K562 (cell line): Measurements from ENCODE around the gene ATF4. TPM values are rescaled to one million over a fixed set of nuclear protein-coding genes. Genes with fewer than 3 reads are reported as not detected.

Source experiments
- ATAC-seq: fragments of 200-7000 bp; cut with Tn5 transposase; 3 replicates; pipeline ENCODE4 v1.9.1; 2020; ENCODE audit warnings: moderate library complexity
- BruUV-seq: library from RNA; stranded (reverse); fragments of 400-500 nt; replicated peaks from 2 replicates; lab custom pipeline; 2021; lab: Mats Ljungman, UMichigan
- CTCF ChIA-PET: fragments of 300-600 bp; formaldehyde crosslinking; extraction: SDS; loops from one replicate; lab custom pipeline; 2021; ENCODE audit warnings: low intra/inter-chr PET ratio; lab: Yijun Ruan, JAX
- POLR2A ChIA-PET: fragments of 300-600, 350-650 bp; sonication (Branson Sonifier 250); formaldehyde crosslinking; extraction: SDS; loops from one replicate; lab custom pipeline; 2021; ENCODE audit warnings: antibody characterized with exemption, inconsistent platforms; lab: Yijun Ruan, JAX
- DNase-seq, 4 experiments: peaks; one replicate each; pipeline versions ENCODE4 v3.0.0 to v3.0.0-alpha.2; 2011 to 2018; ENCODE audit warnings: low spot score in 3 of 4, mixed read lengths in 3 of 4; ENCODE audit errors: extremely low read depth in 1 of 4
- FAIRE-seq: peaks from 2 replicates; lab custom pipeline; 2011; peaks lifted over from hg19 to GRCh38; lab: Jason Lieb, UNC
- H2AFZ ChIP-seq: 2 replicates; pipeline ENCODE4 v1.6.0; 2011; ENCODE audit warnings: low read depth, low read length, control low read depth, inconsistent platforms
- H3K27ac ChIP-seq: fragments of 200-600 bp; 3 replicates; pipeline ENCODE4 v1.8.0; 2011; ENCODE audit warnings: low read depth, mild to moderate bottlenecking, control low read depth, inconsistent platforms, low read length, moderate library complexity, mixed read lengths; ENCODE audit errors: extremely low read depth
- H3K27me3 ChIP-seq, 2 experiments: fragments of 300-600 bp in 1 of 2; 2 replicates in 1 of 2; 3 replicates in 1 of 2; pipeline versions ENCODE4 v1.6.0 to v1.8.0; 2011; ENCODE audit warnings: inconsistent platforms in 2 of 2, low read length in 2 of 2, mild to moderate bottlenecking in 1 of 2, mixed read lengths in 1 of 2, moderate library complexity in 1 of 2; ENCODE audit not compliant: control insufficient read depth in 2 of 2, insufficient read depth in 2 of 2
- H3K36me3 ChIP-seq: fragments of 300-600 bp; 3 replicates; pipeline ENCODE4 v1.8.0; 2011; ENCODE audit warnings: mild to moderate bottlenecking, low read length, inconsistent platforms; ENCODE audit not compliant: control insufficient read depth, insufficient read depth
- H3K4me1 ChIP-seq, 2 experiments: fragments of 200-600 bp in 1 of 2; replicated peaks in 1 of 2; 2 replicates in 1 of 2; 3 replicates in 1 of 2; pipeline versions ENCODE4 v1.5.1 to v1.8.0; 2011; ENCODE audit warnings: inconsistent platforms in 2 of 2, low read length in 2 of 2, mild to moderate bottlenecking in 1 of 2, mixed read lengths in 1 of 2, moderate library complexity in 1 of 2; ENCODE audit not compliant: control insufficient read depth in 2 of 2, insufficient read depth in 2 of 2
- H3K4me2 ChIP-seq: 2 replicates; pipeline ENCODE4 v1.6.1; 2011; ENCODE audit warnings: low read length, control low read depth, inconsistent platforms, mixed read lengths; ENCODE audit not compliant: insufficient read depth
- H3K4me3 ChIP-seq: fragments of 200-600 bp; sonication (generic), shearing (Covaris generic); 2 replicates; pipeline ENCODE4 v1.5.1; 2016; ENCODE audit warnings: control low read depth, inconsistent platforms
- H3K79me2 ChIP-seq: fragments of 200-600 bp; 3 replicates; pipeline ENCODE4 v1.8.0; 2011; ENCODE audit warnings: low read length, inconsistent platforms; ENCODE audit not compliant: control insufficient read depth, insufficient read depth
- H3K9ac ChIP-seq, 2 experiments: 2 replicates each; pipeline versions ENCODE4 v1.6.0 to v1.6.1; 2011; ENCODE audit warnings: low read depth in 2 of 2, low read length in 2 of 2, control low read depth in 1 of 2, inconsistent platforms in 1 of 2, mild to moderate bottlenecking in 1 of 2, mixed read lengths in 1 of 2; ENCODE audit not compliant: insufficient read depth in 1 of 2
- H3K9me1 ChIP-seq: one replicate; pipeline ENCODE4 v1.6.0; 2011; ENCODE audit warnings: inconsistent platforms, mild to moderate bottlenecking, low read length, moderate library complexity; ENCODE audit not compliant: control insufficient read depth, insufficient read depth
- H3K9me3 ChIP-seq: replicated peaks from 2 replicates; pipeline ENCODE4 v1.5.1; 2011; ENCODE audit warnings: low read depth, low read length, inconsistent platforms; ENCODE audit not compliant: control insufficient read depth, insufficient read depth
- H4K20me1 ChIP-seq: replicated peaks from 2 replicates; pipeline ENCODE4 v1.6.1; 2011; ENCODE audit warnings: low read length, inconsistent platforms, mixed read lengths; ENCODE audit not compliant: control insufficient read depth, insufficient read depth
- POLR2B ChIP-seq: fragments of 450-650 bp; IDR thresholded peaks from 2 replicates; pipeline ENCODE4 v1.6.1; 2018; ENCODE audit warnings: low read depth; ENCODE audit not compliant: partially characterized antibody
- PTBP1 ChIP-seq: fragments of 200-400 bp; formaldehyde crosslinking; IDR thresholded peaks from 2 replicates; pipeline ENCODE4 v1.6.1; 2017; ENCODE audit warnings: low read depth, low read length
- THRA ChIP-seq: fragments of 450-650 bp; IDR thresholded peaks from 2 replicates; pipeline ENCODE4 v1.6.1; 2017; ENCODE audit warnings: mild to moderate bottlenecking, moderate library complexity
- ZBTB17 ChIP-seq: fragments of 450-650 bp; formaldehyde crosslinking; IDR thresholded peaks from 2 replicates; pipeline ENCODE4 v1.4.0; 2020; ENCODE audit warnings: mild to moderate bottlenecking
- ZBTB26 ChIP-seq: fragments of 450-650 bp; formaldehyde crosslinking; IDR thresholded peaks from 2 replicates; pipeline ENCODE4 v1.4.0; 2022; ENCODE audit warnings: missing genetic modification characterization
- ZNF407 ChIP-seq: fragments of 450-650 bp; IDR thresholded peaks from 2 replicates; pipeline ENCODE4 v1.6.1; 2016; ENCODE audit warnings: low read depth
- ZNF592 ChIP-seq: fragments of 450-650 bp; IDR thresholded peaks from 2 replicates; pipeline ENCODE4 v1.6.1; 2017; ENCODE audit warnings: antibody characterized with exemption, mild to moderate bottlenecking
- WGBS: fragments of 100-300 bp; shearing (Covaris generic); methylation state at CpG from one replicate; pipeline ENCODE4 v1.1.6; 2016; ENCODE audit warnings: low coverage, mixed read lengths; ENCODE audit not compliant: insufficient coverage; ENCODE audit errors: missing lambda C conversion rate; 5-methylcytosine and 5-hydroxymethylcytosine counted together
- in situ Hi-C: fragments of 300-500 bp; cut with MboI; formaldehyde crosslinking; loops from 4 replicates; pipeline ENCODE4 v1.15.0; 2018; ENCODE audit warnings: inconsistent platforms, mixed read lengths
- intact Hi-C: fragments of 100-400 bp; cut with micrococcal nuclease; formaldehyde crosslinking; loops from 2 replicates; pipeline ENCODE4 v1.14.2; 2022
- polyA plus RNA-seq, 8 experiments: library from polyadenylated mRNA; depleted of rRNA in 4 of 8; stranded (reverse) in 5 of 8; unstranded in 3 of 8; fragments of >200 nt; fragmentation: Nextera tagmentation in 2 of 8; fragmentation: Illumina TruSeq in 1 of 8; extraction: Ambion mirVana in 2 of 8; extraction: Trizol in 1 of 8; gene quantifications; 2 replicates each; pipeline versions ENCODE4 v1.2.1 to v1.2.3, GENCODE V29; 2011 to 2014; ENCODE audit warnings: inconsistent platforms in 1 of 8, missing spikeins in 1 of 8
- total RNA-seq, 7 experiments: library from RNA; depleted of rRNA in 6 of 7; stranded (reverse); fragments of >200 nt in 6 of 7; fragmentation: Illumina TruSeq in 2 of 7; extraction: Trizol in 2 of 7; gene quantifications; 2 replicates each; pipeline versions ENCODE4 v1.2.1 to v1.2.3, GENCODE V29; 2011 to 2021; ENCODE audit warnings: low replicate concordance in 1 of 7

Gene ATF4
- total and polyA plus RNA-seq, 9 of the 15 experiments (the other 6 are each of a cell fraction or from before 2014, with no cell fraction given) = 93.1 to 723 (median 355) TPM

GRCh38 chr22:39503630-39504029, 16.7 kb upstream of the ATF4 start:
- peak overlapping the region; percentile 96 for H3K4me3 ChIP-seq
- H4K20me1 ChIP-seq = no peaks in the 10 kb centered on the region; the same call in 1 of the 2 replicates
- no peak overlapping the region for H2AFZ ChIP-seq
- no peak for DNase-seq
- H3K36me3 ChIP-seq = peaks cover 60% of the 10 kb centered on the region
- H3K79me2 ChIP-seq = peaks cover 59% of the 10 kb centered on the region
- H3K4me2 ChIP-seq = peak overlapping the region; percentile 95
- ChIA-PET POLR2A (interaction anchor here (0.6 to 8.6 kb wide), 5 partner anchors 9 to 28 kb away, joined by 3 to 106 read pairs (median 3); partner anchors contain the start of gene ATF4), CTCF (no interaction called here)
- H3K9ac ChIP-seq = peak overlapping the region; percentile 95 to 96
- WGBS = 41% methylated on average over 6 of the region's 6 CpGs
- peak overlapping the region; percentile 84 for H3K27ac ChIP-seq
- H3K9me1 ChIP-seq = peaks cover 2% of the 10 kb centered on the region
- in situ Hi-C loops = loop anchor here (10.0 kb wide), 1 partner anchor 329 kb away; no protein-coding TSS in a partner anchor
- intact Hi-C loops = no loop called here
- ATAC-seq = no peak
- no peaks in the 10 kb centered on the region for H3K9me3 ChIP-seq
- FAIRE-seq = no peak
- no peaks in the 10 kb centered on the region for H3K27me3 ChIP-seq
- no TSS peak for BruUV-seq
- peaks cover 21 to 36% of the 10 kb centered on the region in 2 experiments for H3K4me1 ChIP-seq
- no peak for TF ChIP-seq ZBTB17 (CRISPR knock-in tag)
- no peak for TF ChIP-seq POLR2B
- no peak for TF ChIP-seq PTBP1
- TF ChIP-seq ZNF407 = no peak
- no peak for TF ChIP-seq ZNF592
- no peak for TF ChIP-seq THRA
- no peak for TF ChIP-seq ZBTB26 (CRISPR knock-in tag)
